DND-41 (cell line): ENCODE results near the gene POMGNT2.

Experiments
- CTCF ChIP-seq: IDR thresholded peaks from 2 replicates; pipeline ENCODE4 v1.5.1; 2012; ENCODE audit warnings: borderline replicate concordance, low read length, moderate library complexity, mild to moderate bottlenecking; ENCODE audit not compliant: poor library complexity, severe bottlenecking; ENCODE audit errors: extremely low read depth
- EZH2 ChIP-seq: IDR thresholded peaks from 3 replicates; pipeline ENCODE4 v1.6.1; 2012; ENCODE audit warnings: borderline replicate concordance, low read depth, mild to moderate bottlenecking, moderate library complexity, low read length, inconsistent platforms; ENCODE audit not compliant: severe bottlenecking

- TF ChIP-seq CTCF (no peak), EZH2 (no peak)
Measured at GRCh38 chr3:43035801-43036365, 70.0 kb downstream of the POMGNT2 start.
